ENCODE results near the gene CMPK1.

The CMPK1 gene

DNA sequence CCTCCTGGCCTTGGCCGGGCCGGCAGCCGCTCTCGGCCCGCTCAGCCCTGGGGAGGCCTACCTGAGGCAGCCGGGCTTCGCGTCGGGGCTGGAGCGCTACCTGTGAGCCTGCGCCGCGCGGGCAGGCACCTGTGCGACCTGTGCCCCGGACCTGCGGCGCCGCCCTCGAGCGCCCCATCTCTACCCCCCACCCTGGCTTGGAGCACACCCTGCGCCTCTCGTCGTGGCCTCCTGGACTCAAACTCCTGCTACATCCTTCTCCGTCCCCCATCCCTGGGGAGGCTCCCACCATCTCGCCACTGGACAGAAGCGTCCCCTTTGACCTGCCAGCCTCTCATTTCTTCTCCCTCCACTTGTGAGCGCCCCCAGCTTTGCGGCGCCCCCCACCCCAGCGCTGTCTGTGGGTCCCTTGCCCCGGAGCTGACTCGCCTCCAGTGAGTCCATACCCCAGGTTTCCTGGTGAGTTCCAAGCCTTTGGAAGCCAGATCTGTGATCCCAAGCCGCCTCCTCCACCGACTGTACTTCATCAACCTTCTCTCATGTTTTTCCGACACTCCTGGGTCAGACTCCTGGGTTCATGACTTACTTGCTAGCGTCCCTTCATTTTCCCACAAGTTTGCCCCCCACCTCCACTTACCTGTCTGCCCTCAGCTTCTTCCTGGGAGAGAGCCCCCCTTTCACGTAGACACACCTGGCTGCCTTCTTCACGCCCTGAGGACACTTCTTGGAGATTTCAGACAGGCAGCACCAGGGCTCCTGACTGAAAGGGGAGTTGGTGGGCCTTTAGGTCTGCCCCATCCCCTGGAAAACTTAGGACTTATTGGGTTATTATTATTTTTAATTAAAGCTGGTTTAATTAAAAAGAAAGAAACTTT lies 83.8 kb downstream of the CMPK1 start:
- no peak overlapping the region for H3K4me3 ChIP-seq (ENCODE audit: low read length)
- no peaks in the 10 kb centered on the region for H3K36me3 ChIP-seq (ENCODE audit: control insufficient read depth, insufficient read depth, low read length)
- H3K27me3 ChIP-seq (ENCODE audit: control insufficient read depth, insufficient read depth, low read length) = peaks cover 56% of the 10 kb centered on the region
- H3K9ac ChIP-seq (ENCODE audit: low read length) = no peak overlapping the region
- H3K4me1 ChIP-seq (ENCODE audit: control insufficient read depth, insufficient read depth, low read length) = no peaks in the 10 kb centered on the region
- H3K9me3 ChIP-seq (ENCODE audit: control insufficient read depth, low read length) = no peaks in the 10 kb centered on the region

- Histone ChIP-seq H3K27me3 (ENCODE audit: control insufficient read depth, insufficient read depth, low read length) (peaks cover 56% of the 10 kb centered on the region), H3K9me3 (ENCODE audit: control insufficient read depth, low read length) (no peaks in the 10 kb centered on the region), H3K4me1 (ENCODE audit: control insufficient read depth, insufficient read depth, low read length) (no peaks in the 10 kb centered on the region), H3K4me3 (ENCODE audit: low read length) (no peak overlapping the region), H3K9ac (ENCODE audit: low read length) (no peak overlapping the region), H3K36me3 (ENCODE audit: control insufficient read depth, insufficient read depth, low read length) (no peaks in the 10 kb centered on the region)
These were observed 84.5 kb downstream of the CMPK1 start for GRCh38 chr1:47418122-47418521.

DNA sequence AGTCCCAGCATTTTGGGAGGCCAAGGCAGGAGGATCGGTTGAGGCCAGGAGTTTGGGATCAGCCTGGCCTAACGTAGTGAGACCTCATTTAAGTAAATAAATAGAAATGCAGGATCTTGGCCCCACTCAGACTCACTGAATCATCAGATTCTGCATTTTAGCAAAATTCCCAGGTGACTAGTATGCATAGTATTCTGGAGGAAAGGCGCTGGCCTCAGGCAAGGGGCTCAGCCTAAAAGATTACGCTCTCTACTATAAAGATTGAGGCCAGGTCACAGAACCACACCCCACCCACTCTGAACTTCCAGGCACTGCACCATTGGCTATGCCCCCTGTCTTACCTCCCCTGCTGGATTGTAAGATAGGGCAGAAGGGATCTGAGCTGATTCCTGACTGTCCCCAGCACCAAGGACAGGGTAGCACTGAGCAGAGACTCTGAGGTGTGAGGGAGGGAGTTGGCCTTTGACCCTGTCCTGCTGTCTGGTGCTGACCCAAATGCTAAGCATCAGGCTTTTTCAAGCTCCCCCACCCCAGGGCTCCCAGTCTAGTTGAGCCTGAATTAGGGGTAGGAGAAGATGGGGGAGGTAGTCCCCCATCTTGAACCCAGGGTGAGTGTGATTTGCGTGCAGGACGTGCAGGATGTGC lies 85.2 kb downstream of the CMPK1 start:
- no peak overlapping the region for H3K4me3 ChIP-seq (ENCODE audit: low read length)
- peaks cover 55% of the 10 kb centered on the region for H3K27me3 ChIP-seq (ENCODE audit: control insufficient read depth, insufficient read depth, low read length)
- H3K9ac ChIP-seq (ENCODE audit: low read length) = no peak overlapping the region
- H3K36me3 ChIP-seq (ENCODE audit: control insufficient read depth, insufficient read depth, low read length) = no peaks in the 10 kb centered on the region
- H3K9me3 ChIP-seq (ENCODE audit: control insufficient read depth, low read length) = no peaks in the 10 kb centered on the region
- H3K4me1 ChIP-seq (ENCODE audit: control insufficient read depth, insufficient read depth, low read length) = no peaks in the 10 kb centered on the region

- H3K4me1 ChIP-seq (ENCODE audit: control insufficient read depth, insufficient read depth, low read length) = no peaks in the 10 kb centered on the region
- H3K27me3 ChIP-seq (ENCODE audit: control insufficient read depth, insufficient read depth, low read length) = peaks cover 37% of the 10 kb centered on the region
- H3K4me3 ChIP-seq (ENCODE audit: low read length) = no peak overlapping the region
- no peak overlapping the region for H3K9ac ChIP-seq (ENCODE audit: low read length)
- H3K36me3 ChIP-seq (ENCODE audit: control insufficient read depth, insufficient read depth, low read length) = no peaks in the 10 kb centered on the region
- no peaks in the 10 kb centered on the region for H3K9me3 ChIP-seq (ENCODE audit: control insufficient read depth, low read length)
These were observed 87.0 kb downstream of the CMPK1 start for GRCh38 chr1:47420547-47420946.

DNA sequence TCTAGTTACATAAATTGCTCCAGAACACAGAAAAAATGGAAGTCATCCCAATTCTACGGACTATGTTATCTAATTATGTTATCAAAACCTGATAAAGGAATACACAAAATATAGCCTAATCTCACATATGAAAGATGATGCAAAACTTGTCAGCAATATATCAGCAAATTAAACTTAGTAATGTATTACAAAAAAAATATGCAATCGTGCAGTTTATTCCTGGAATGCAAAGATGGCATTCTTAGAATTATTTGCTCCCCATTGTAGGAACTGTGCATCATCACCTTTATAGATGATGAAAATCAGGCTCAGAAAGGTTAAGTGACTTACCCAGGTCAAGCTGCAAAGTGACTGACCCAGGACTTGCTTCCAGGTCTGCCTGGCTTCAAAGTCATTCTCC lies 90.3 kb downstream of the CMPK1 start:
- Histone ChIP-seq H3K4me3 (ENCODE audit: low read length) (no peak overlapping the region), H3K9ac (ENCODE audit: low read length) (no peak overlapping the region), H3K4me1 (ENCODE audit: control insufficient read depth, insufficient read depth, low read length) (no peaks in the 10 kb centered on the region), H3K36me3 (ENCODE audit: control insufficient read depth, insufficient read depth, low read length) (no peaks in the 10 kb centered on the region), H3K27me3 (ENCODE audit: control insufficient read depth, insufficient read depth, low read length) (peaks cover 11% of the 10 kb centered on the region), H3K9me3 (ENCODE audit: control insufficient read depth, low read length) (no peaks in the 10 kb centered on the region)

DNA sequence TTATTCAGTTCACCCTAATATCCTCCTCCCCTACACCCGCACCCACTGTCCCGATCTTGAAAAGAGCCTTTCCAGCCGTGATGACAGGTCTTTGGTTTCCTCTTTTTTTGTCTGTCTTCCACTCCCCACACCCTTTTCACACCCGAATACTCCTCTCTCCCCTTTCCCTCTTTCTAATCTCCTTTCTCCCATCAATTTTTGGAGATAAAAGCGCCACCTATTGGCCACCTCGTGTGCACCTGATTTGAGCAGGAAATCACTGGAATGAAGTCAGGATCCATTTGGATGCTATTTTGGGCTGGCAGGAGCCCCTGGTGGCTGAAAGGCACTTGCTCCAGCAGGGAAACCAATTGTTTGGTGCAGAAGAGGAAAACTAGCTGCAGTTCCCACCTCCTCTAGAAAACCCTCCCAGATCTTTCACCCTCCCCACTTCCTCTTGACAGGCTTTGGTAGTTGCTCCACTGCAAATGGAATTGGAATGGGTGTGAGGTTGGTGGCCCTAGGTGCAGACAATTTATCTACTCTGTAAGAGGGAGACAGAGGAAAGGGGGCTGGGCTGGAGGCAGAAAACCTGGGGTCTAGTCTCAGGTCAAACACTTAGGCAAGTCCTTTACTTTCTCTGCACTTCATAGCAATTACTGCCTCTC lies 90.9 kb downstream of the CMPK1 start:
- Histone ChIP-seq H3K9me3 (ENCODE audit: control insufficient read depth, low read length) (no peaks in the 10 kb centered on the region), H3K4me1 (ENCODE audit: control insufficient read depth, insufficient read depth, low read length) (no peaks in the 10 kb centered on the region), H3K27me3 (ENCODE audit: control insufficient read depth, insufficient read depth, low read length) (peaks cover 5% of the 10 kb centered on the region), H3K4me3 (ENCODE audit: low read length) (no peak overlapping the region), H3K36me3 (ENCODE audit: control insufficient read depth, insufficient read depth, low read length) (no peaks in the 10 kb centered on the region), H3K9ac (ENCODE audit: low read length) (no peak overlapping the region)
